ENCODE measurements around the gene CENPVL3. TPM values are rescaled to one million over a fixed set of nuclear protein-coding genes. Genes with fewer than 3 reads are reported as not detected.
"Not testable (repeated sequence)": the region's sequence is repeated elsewhere in the genome, so short reads cannot be mapped to it uniquely, and the experiment has no call there.

Gene CENPVL3
- total RNA-seq, result not detected
- long read RNA-seq, result 0 reads

- H3K4me3 ChIP-seq, result not testable (repeated sequence)
Observed at GRCh38 chrX:51618241-51619155, at the start of gene CENPVL3. CENPVL3 (minus strand) TSS chrX:51618912; CDS start chrX:51618873, 39 bp downstream.

DNA sequence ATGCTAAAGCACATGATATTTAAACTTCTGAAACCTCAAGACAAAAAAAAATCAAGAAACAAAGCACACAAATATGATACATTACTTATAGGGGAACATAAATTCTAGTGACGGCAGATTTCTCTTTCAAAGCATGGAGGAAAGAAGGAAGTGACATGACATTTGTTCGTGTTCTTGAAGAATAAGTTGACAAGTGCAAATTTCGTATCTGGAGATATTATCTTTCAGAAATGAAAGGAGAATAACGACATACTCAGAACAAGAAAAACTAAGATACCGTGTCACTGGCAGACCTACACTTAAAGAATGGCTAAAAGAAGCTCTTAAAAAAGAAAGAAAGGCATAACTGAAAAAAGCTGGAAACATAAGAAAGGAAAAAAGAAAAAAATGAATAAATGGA lies 47.3 kb upstream of the CENPVL3 start:
- Histone ChIP-seq H3K36me3 (no peaks in the 10 kb centered on the region), H3K9me3 (no peaks in the 10 kb centered on the region), H3K4me1 (no peaks in the 10 kb centered on the region), H3K4me3 (no peak overlapping the region), H3K27ac (no peak overlapping the region), H3K27me3 (no peaks in the 10 kb centered on the region)
- TF ChIP-seq, protein P1, sequence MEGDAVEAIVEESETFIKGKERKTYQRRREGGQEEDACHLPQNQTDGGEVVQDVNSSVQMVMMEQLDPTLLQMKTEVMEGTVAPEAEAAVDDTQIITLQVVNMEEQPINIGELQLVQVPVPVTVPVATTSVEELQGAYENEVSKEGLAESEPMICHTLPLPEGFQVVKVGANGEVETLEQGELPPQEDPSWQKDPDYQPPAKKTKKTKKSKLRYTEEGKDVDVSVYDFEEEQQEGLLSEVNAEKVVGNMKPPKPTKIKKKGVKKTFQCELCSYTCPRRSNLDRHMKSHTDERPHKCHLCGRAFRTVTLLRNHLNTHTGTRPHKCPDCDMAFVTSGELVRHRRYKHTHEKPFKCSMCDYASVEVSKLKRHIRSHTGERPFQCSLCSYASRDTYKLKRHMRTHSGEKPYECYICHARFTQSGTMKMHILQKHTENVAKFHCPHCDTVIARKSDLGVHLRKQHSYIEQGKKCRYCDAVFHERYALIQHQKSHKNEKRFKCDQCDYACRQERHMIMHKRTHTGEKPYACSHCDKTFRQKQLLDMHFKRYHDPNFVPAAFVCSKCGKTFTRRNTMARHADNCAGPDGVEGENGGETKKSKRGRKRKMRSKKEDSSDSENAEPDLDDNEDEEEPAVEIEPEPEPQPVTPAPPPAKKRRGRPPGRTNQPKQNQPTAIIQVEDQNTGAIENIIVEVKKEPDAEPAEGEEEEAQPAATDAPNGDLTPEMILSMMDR (IDR thresholded peaks at IDR 0.05), result no peak
- intact Hi-C loops (cut with DNase I), result no loop called here
- no peak for ATAC-seq
- DNase-seq, result no peak

More at GRCh38 chrX:51618241-51619155, at the start of gene CENPVL3:
- DNase-seq; H3K4me1 ChIP-seq; H3K27ac ChIP-seq; H3K27me3 ChIP-seq; H3K9me3 ChIP-seq; intact Hi-C loops (cut with DNase I); H3K36me3 ChIP-seq; ATAC-seq: not testable (repeated sequence)

DNA sequence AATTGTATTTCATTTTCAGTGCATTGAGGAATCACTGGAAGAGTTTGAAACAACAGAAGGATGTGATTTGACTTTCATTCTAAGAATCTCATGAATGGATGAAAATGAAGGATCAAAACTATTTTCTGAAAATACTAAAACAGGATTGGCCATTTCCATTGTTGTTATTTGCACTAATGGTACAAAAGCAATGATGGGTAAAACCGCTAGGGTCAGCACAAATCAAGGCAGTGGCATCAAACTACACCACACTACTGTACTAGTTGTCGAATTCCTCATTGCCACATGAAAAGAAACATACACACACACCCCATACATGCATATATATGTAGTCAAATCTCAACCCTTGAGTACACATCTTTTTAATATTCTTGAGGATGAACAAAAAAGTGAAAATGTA lies 24.7 kb upstream of the CENPVL3 start:
- intact Hi-C loops (cut with DNase I), result no loop called here

GRCh38 chrX:51641421-51642021 lies 22.8 kb upstream of the CENPVL3 start:
- Histone ChIP-seq H3K4me3 (no peak overlapping the region), H3K36me3 (no peaks in the 10 kb centered on the region), H3K27ac (no peak overlapping the region), H3K4me1 (no peaks in the 10 kb centered on the region), H3K27me3 (no peaks in the 10 kb centered on the region), H3K9me3 (no peaks in the 10 kb centered on the region)
- DNase-seq (no peak), ATAC-seq (peak; percentile 49)
- TF ChIP-seq, protein P1 (IDR thresholded peaks at IDR 0.05), result peak; percentile 26
- intact Hi-C loops (cut with DNase I), result no loop called here

More for the DNA sequence above, 24.7 kb upstream of the CENPVL3 start:
- no peaks in the 10 kb centered on the region for H3K36me3 ChIP-seq
- DNase-seq, result no peak
- H3K27ac ChIP-seq, result no peak overlapping the region
- TF ChIP-seq, protein P1 (IDR thresholded peaks at IDR 0.05), result no peak
- H3K27me3 ChIP-seq, result no peaks in the 10 kb centered on the region
- ATAC-seq, result no peak
- no peaks in the 10 kb centered on the region for H3K9me3 ChIP-seq
- H3K4me3 ChIP-seq, result no peak overlapping the region
- H3K4me1 ChIP-seq, result no peaks in the 10 kb centered on the region

DNA sequence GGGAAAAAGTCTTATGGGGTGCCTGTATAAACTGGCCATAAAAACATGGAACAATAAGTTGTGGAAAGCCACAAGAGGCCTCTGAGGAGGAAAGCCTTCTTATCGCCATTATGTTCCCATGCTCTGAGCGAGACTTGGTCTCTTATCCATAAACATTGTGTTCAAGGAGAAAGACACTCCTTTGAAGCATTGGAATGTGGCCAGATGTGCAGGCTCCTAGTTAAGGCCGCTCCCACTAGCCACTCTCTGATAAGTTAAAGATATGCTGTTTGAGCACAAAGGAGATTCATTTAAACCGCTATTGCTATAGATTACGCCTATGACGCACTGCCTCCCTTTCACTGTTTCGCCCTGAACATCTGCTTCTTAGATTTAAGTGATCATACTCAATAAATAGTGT lies 17.8 kb upstream of the CENPVL3 start:
- DNase-seq; intact Hi-C loops (cut with DNase I): not testable (repeated sequence)

GRCh38 chrX:51614353-51615012 lies 4.2 kb downstream of the CENPVL3 start:
- TF ChIP-seq, protein P1 (IDR thresholded peaks at IDR 0.05), result peak; percentile 35
- Histone ChIP-seq H3K4me1 (no peaks in the 10 kb centered on the region), H3K9me3 (no peaks in the 10 kb centered on the region), H3K36me3 (no peaks in the 10 kb centered on the region), H3K27ac (no peak overlapping the region), H3K4me3 (no peak overlapping the region), H3K27me3 (peaks cover 5% of the 10 kb centered on the region)
- intact Hi-C loops (cut with DNase I), result no loop called here
- DNase-seq, result no peak
- peak; percentile 61 for ATAC-seq

More for the DNA sequence above, 17.8 kb upstream of the CENPVL3 start:
- not testable (repeated sequence) for ATAC-seq, H3K4me1 ChIP-seq, H3K36me3 ChIP-seq, H3K4me3 ChIP-seq, H3K27ac ChIP-seq, H3K9me3 ChIP-seq, H3K27me3 ChIP-seq

Data from upper lobe of right lung (tissue), 1 donor.